C4-2B (cell line): ENCODE data around the gene GTPBP3.

Experiments used
- CTCF ChIP-seq: fragments of 450-650 bp; conservative IDR thresholded peaks from 2 replicates; pipeline ENCODE4 v1.5.1; 2017; ENCODE audit warnings: mild to moderate bottlenecking
- ZFX ChIP-seq: fragments of 450-650 bp; IDR thresholded peaks from 2 replicates; pipeline ENCODE4 v1.6.1; 2017

GRCh38 chr19:17306285-17306714 lies 31.1 kb upstream of the GTPBP3 start:
- TF ChIP-seq CTCF (no peak), ZFX (peak; percentile 57; the same call in 1 of the 2 replicates)
